Erythroblast (primary cell): ENCODE data around the gene HELZ2.
"Not testable (repeated sequence)": the region's sequence is repeated elsewhere in the genome, so short reads cannot be mapped to it uniquely, and the experiment has no call there.

Experiments used
- DNase-seq, 2 experiments: peaks; one replicate each; lab custom pipeline; 2025; lab: John Stamatoyannopoulos, UW
- GATA1 ChIP-seq: IDR thresholded peaks from 2 replicates; pipeline ENCODE4 v1.6.1; 2011; ENCODE audit warnings: low read depth, mild to moderate bottlenecking, control low read depth, low read length, moderate library complexity
- POLR2A ChIP-seq: IDR thresholded peaks from 2 replicates; pipeline ENCODE4 v1.6.1; 2011; ENCODE audit warnings: mild to moderate bottlenecking, low read length

HELZ2 gene

GRCh38 chr20:63610581-63611435 is 36.8 kb upstream of the HELZ2 start:
- no peak for TF ChIP-seq POLR2A
- TF ChIP-seq GATA1 = no peak
- no peak for DNase-seq

DNA sequence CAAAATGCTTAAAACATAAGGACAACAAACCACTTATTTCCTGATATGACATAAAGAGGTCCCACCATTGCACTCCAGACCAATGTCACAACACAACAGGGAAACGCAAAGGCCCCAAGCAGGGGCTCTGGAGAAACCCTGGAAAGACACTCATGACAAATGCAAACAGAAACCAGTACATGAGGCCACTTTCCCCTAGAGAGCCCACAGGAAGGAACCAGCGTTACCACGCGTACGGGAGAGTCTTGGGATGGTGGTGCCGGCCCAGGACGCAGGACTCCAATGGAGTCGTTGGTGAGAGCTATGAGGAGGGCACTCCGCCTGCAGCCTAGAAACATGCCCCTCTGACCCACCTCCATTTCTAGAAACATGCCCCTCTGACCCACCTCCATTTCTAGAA is 32.6 kb upstream of the HELZ2 start:
- DNase-seq = no peak
- no peak for TF ChIP-seq GATA1
- no peak for TF ChIP-seq POLR2A

DNA sequence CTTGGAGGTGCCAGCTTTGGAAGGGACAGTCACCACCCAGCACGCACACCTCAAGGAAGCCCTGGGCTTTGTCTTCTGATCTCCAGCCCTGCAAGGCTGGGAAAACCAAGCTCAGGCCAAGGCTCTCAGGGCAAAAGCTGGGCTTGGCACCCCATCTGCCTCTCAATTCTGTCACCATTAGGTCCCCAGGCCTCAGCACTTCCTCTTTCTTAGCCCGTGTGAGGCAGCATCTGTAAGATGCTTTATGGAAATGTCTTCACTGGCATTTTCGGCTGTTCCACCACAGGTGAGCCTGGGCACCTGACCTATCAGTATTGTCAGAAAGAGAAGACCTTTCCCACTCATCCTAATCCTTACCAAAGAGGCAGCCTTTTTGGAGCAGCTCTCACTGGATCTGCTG is 28.3 kb upstream of the HELZ2 start:
- no peak for TF ChIP-seq GATA1
- no peak for TF ChIP-seq POLR2A
- no peak for DNase-seq

- not testable (repeated sequence) for DNase-seq
Measured at GRCh38 chr20:63601679-63602078, 27.6 kb upstream of the HELZ2 start.

GRCh38 chr20:63599396-63600050 is 25.5 kb upstream of the HELZ2 start:
- DNase-seq = no peak
- TF ChIP-seq POLR2A = no peak
- no peak for TF ChIP-seq GATA1

DNA sequence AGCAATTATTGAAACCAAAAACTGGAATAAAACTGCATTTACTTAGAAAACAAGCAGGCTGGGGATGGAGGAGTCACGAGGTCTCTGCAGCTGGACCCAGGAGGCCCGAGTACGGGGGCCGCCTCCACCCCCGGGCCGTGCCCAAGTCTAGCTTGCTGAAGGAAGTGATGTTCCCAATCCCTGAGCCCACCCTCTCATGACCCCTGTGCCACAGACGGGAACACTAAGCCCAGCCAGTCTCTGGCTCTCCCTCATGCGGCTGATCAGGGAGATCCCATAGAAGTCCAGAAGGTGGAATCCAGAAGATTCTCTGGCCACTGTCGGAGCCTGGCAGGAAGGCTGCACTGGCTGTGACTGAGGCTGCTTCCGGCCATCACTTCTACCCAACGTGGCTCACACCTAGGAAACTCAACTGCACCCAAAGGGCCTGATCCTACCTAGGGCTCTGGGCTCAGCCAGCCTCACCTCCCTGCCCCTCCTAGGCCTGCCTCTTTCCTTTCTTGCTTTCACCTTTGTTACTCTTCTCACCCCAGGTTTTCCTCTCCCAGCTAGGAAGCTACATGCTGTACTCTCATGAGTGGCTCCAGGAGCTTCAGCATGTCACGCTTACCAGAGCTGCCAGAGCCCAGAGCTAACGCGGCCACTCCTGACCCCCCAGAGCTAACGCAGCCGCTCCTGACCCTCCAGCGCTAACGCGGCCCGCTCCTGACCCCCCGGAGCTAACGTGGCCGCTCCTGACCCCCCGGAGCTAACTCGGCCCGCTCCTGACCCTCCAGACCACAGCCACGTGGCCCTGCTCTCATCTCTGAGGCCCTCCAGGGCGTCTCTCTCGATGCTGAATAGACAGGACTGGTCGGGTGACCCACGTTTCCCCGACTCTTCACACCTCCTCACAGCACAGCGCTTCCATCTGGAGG is 24.7 kb upstream of the HELZ2 start:
- no peak for DNase-seq
- no peak for TF ChIP-seq GATA1
- no peak for TF ChIP-seq POLR2A

GRCh38 chr20:63597651-63598478 is 23.8 kb upstream of the HELZ2 start:
- TF ChIP-seq POLR2A (no peak), GATA1 (no peak)
- DNase-seq = no peak

- DNase-seq = no peak
- TF ChIP-seq POLR2A = no peak
- TF ChIP-seq GATA1 = no peak
Measured at GRCh38 chr20:63596423-63596822, 22.4 kb upstream of the HELZ2 start.

DNA sequence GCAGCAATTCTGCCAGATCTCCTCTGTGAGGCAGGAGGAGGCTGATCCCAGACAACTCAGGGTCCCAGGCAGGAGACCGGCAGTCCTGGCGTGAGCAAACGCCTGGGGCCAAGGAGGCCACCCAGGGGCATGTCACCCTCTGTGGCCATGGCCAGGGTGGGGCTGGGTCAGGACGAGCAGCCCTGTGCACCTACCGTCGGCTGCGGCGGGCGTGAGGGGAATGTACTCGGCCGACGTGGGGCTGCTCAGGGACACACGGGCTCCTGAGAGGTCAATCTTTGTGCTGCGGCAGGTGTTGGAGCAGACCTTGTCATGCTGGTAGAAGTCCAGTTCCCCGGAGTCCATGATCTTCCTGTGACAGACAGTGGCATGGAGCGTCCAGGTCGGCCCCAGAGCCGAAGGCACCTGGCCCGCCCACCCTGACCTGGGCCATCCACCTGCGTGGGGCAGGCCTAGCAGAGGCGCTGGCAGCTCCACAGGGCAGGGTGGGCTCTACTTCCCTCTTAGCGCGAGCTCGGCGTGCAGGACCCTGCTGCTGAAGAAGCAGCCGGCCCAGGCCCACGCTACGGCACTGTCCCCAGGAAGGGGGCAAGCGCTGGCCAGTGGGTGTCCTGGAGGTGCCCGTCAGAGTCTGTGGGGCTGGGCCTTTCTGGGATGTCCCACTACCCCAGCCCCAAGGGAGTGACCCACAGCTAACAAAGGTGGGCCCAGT is 21.5 kb upstream of the HELZ2 start:
- TF ChIP-seq GATA1 (no peak), POLR2A (no peak)
- DNase-seq = no peak

DNA sequence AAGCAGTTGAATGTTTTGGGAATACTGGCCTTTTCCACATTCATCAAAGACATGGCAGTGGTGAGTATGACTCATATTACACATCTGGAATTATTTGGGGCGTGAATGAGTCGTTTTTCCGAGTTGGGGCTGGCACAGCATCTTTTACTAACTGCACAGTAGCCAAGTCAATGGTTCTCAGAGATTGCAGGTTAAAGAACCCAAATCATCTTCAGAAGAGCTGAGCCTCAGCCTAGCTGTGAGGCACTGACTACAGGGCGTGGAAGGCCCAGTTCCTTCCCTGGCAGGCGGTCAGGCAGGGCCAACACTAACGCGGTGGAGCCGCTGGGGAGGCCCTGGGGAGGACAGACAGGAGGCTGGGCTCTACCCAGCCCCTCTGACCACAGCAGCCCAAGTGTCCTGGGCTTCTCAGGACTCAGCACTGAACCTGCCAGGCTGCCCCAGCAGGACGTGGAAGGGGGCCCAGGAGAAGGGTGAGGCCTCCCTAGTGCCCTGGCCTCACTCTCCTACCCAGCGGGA is 20.1 kb upstream of the HELZ2 start:
- DNase-seq = no peak
- TF ChIP-seq GATA1 (no peak), POLR2A (no peak)

DNA sequence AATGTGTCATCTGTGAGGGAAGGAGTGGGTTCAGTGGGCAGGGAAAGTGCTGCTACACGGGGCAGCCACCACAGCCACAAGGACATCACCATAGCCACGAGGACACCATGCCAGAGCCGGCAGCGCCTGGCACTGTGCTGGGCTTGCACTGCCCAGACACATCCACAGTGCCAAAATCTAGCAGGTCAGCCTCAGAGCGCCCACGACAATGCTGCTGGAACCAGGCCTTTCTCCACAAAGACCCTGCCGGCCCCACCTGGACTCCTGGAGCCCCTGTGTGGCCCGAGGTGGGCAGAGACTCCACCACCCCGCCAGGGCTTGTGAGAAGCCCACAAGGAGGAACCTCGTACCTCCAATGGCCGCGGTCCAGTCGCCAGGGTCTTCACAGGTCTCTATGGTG is 18.6 kb upstream of the HELZ2 start:
- TF ChIP-seq POLR2A = no peak
- no peak for TF ChIP-seq GATA1
- DNase-seq = no peak

DNA sequence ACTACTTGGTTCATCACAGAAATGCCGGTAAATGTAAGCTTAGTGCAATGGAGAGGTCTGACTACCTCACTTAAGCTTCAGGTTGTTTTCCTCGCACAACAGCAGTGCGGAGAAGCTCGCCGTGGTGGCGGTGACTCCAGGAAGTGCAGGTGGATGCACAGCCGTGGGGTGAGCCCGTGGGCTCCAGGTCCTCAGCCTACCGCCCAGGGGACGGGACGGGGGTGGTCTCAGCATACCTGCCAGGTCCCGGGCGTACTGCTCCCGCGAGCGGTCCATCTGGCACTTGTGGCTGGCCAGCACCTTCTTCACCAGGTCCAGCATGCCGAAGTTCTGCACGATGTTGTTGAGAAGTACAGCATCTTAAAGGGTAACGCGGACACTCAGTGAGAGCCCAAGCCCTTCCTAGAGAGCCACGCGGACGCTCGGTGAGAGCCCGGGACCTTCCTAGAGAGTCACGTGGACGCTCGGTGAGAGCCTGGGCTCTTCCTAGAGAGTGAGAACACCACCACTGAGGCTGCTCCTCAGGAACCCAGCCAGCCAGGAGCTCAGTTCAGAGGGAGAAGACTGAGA is 17.8 kb upstream of the HELZ2 start:
- TF ChIP-seq POLR2A (no peak), GATA1 (no peak)
- no peak for DNase-seq
